SIG-M5 (cell line): ENCODE data around the gene HOXB3.

Source experiments
- DNase-seq: peaks from one replicate; lab custom pipeline; 2025; lab: John Stamatoyannopoulos, UW

Gene HOXB3

DNA sequence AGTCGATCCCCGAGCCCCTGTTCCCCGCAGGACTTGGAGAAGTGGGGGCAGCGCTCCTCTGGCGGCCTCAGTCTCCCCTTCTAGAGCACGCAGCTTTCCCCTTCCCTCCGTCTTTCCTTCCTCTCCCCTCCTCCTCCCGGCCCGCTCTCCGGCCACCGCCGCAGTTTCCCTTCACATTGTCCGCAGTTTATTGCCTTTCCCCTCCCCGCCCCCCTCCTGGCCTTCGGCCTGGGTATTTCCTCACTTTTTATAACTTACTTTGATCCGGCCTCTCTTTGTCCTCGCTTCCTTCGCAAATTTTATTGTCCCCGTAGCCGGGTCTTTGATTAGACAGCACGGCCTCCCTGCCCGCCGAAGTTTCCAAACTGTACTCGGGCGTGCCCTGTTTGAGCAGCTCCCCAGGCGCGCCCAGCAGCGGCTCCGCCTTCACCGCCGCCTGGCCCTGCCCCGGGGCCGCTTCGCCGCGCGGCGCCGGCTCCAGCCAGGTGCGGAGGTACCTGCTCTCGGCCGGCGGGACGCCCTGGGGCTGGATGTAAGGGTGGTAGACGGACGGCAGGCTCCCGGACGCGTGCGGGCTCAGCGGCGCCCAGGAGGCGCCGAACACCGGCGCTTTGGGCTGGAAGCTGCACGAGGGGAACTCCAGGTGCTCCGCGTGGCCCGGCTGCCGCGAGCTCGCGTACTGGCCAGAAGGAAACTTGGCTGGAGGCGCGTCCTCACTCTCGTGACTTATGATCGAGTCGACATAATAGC, 35.6 kb upstream of the HOXB3 start:
- DNase-seq = no peak

DNA sequence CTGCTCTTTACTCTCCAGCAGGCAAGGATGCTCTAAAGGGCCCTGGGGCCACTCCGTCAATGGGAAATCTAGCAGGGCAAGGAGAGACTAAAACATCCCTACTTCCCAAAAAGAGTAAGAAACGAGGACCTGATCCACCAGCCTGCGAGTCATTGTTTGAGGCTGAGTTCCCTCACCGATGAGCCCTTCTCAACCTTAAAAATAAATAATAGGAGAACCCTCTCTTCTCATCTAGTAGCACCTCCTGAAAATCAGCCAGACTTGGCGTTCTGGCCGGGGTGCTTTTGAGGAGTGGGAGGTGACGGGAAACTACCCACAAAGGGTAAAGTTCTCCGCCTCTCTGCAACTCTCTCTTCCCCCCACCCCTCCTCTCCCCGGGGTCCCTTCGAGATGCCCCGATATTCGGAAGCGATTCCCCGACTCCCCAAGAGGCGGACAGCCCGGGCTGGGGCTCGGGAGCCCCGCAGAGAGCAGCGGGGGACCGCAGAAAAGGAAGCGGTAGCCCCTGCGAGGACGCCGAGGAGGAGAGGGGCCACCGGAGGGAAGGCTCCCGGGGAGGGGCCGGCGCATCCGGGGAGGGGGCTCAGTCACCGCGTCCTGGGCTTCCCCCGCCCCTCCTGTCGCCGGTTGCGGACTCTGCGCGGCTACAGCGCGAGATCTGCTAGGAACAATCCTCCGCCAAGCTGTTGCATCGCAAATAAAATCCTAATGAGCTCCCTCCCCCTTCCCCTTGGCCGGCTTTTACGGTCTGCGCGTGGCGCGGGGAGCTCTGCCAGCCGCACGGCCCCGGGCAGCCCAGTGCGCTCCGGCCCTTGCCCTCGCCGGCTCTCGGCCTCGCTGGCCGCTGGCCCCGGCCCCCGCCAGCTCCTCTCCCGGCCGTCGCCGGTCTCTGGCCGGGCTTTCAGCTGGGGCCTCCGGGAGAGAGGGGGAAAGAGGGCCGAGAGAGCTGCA, 34.8 kb upstream of the HOXB3 start:
- no peak for DNase-seq

DNA sequence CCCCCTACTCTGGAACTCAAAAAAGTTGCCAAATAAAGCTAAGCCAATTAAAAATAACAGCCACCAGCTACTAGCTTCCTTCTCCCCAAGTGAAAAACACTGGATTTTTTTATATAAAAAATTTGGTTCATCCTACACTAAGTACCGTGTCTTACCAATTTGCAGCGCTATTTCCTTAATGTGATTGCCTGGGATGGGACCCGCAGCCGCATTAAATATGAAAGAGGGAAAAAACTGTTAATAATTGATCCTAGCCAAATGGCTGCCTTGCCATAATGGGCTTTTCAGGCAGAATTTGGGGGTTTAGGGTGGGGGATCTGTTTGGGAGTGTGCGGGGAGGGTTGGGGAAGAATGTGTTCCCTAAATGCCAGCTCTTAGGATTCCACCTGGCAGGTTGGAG, 34.1 kb upstream of the HOXB3 start:
- DNase-seq = no peak

DNA sequence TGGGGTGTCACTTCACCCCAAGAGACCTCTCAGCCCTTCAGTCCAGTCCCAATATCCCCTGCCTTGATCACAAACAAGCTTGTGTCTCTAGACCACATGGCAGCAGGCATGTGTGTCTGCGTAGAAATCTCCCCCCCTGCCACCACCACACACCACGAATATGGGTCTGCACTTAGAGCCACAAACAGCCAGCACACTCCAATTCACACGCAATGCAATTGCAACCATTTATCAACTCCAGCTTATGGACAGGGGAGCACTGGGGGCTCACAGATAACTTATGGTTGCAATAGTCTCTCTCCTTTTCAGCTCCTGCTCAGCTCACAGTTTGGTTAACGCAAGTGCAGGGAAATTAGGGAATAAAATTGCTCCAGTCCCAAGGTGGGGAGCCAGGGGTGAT, 33.5 kb upstream of the HOXB3 start:
- no peak for DNase-seq

DNA sequence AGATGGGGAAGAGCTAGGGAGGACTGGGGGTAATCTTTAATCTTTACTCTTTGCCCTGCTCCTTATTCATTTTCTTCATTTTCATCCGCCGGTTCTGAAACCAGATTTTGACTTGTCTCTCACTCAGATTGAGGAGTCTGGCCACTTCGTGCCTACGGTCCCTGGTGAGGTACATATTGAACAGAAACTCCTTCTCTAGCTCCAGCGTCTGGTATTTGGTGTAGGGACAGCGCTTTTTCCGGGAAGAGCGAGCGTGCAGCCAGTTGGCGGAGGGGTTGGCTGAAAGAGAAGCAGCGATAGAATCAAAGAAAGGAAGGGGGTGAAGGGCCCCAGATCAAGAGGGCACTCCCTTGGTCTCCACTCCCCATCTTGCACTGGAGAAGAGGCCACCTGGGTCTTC, 32.8 kb upstream of the HOXB3 start:
- DNase-seq = no peak

DNA sequence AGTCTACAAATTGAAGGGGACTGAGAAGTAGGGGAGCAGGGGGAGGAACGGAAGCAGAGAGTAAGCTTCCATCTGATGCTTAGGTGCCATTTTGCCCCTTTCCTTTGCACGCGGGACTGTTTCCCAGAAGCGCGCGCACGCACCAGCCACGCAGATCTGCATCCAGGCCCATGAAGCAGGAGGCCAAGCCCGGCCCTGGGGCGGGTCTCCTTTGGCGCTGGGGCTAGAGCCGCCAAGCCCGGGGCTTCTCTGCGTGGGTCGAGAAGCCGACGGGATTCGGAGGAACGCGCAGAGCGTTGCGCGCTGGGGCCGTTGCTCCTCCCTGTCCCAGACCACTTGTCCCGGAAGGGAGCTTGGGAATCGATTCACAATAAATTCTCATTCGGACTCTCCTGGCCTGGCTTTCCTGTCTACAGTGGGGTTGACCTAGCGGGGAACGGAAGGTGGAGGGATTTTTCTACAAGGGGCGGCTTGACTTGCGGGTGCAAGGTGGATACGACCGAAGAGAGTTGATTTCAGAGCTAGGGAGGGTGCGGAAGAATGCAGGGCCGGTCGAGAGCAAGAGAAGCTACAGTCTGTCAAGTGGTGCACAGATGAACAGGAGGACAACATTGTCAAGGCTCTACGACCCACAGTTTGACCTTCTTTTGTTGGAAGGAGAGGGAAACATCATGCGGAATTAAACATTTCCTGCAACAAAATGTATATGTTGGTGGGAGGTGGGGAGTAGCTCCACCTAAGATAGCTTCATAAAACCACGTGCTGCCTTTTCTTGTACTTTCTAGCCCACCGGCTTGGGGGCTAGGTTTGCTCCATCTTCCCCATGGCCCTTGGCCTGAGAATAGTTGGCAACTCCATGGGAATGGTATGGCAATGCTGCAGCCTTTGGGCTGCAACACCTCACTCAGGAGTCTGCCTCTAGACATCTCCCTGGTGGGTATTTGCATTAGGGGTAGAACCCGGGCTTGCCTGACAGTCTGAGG, 31.7 kb upstream of the HOXB3 start:
- no peak for DNase-seq

DNA sequence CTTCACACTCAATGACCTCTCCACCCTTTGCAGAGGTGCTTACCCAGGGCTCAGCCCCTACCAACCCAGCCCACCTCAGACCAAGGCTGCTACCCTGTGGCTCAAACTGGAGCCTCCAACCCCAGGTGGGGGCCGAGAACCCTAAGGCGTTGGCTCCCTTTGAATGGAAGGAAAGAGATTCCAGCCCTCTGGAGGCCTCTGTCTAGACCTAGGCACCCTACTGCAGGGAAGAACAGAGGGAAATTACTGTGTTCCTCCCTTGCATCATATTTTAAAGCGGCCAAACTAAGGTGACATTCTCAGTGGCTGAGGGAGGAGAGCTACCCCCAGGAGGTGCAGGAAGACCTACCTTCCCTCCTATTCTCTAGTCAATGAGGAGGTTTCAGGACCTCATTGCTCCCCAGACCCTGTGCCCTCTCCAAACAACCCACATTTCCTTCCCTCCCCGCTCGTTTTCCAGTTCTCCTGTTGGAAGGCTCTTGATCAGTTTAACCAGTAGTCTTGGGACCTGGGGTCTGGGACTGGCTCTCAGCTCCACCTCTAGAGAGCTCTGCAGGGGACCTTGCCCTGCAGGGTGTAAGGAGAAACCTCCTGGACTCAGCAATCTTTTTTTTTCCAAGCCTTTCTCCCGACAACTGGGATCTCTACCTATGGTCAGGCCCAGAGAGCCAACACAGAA, 30.6 kb upstream of the HOXB3 start:
- DNase-seq = no peak

DNA sequence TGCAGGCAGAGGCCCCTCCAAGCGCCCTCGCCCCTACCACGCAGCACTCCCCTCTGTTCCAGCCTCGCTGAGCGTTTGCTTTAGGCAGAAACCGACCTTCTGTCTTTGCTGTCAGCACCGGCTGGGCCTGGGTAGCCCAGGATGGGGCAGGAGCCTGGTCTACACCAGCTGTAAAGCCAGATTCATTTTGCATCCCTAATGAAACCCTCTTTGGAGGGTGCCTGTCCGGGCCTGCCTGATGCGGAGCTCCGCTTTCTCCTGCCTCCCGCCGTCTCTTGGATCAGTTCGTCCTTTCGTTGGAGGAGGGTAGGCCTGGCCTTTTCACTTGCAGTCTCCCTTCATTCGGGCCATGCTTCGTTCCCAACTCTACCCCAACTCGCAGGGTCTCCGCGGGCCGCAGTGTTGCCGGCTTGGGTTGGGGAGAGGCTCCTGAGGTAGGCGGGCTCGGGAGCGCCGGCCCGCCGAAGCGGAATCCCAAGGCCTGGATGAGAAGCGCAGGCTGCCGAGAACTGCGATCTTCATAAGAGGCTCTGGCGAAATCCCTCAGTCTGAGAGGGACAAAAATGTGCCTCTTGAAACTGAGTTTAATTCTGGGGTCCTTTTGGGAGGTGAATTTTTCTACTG, 29.9 kb upstream of the HOXB3 start:
- no peak for DNase-seq

DNA sequence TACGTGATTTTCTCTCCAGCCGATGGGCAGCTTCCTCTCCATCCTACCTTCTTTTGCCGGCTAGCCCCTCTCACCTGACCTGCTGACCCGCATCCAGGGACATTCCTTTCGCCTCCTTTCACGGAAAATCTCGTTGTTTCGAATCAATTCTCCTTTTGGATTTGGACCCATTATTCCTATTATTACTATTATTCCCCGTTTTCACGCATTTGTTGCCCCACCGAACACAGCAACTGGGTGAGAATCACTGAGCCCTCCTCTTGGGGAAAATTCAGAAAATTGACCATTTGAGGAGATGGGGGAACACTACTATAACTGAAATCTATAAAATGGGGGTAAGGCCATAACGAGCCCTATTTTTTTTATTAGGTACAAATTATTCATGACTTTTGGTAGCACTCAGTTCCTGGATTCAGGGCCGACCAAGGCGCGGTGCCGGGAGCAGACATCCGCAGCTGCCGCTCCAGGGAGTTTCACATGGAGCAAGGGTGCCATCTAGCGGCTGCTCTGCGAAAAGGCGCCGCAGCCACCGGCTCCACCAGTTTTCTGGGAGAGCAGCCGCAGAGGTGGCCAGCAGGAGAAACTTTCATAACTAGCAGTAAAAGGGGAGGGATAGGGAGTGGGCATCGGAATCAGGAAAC, 28.3 kb upstream of the HOXB3 start:
- DNase-seq = no peak

DNA sequence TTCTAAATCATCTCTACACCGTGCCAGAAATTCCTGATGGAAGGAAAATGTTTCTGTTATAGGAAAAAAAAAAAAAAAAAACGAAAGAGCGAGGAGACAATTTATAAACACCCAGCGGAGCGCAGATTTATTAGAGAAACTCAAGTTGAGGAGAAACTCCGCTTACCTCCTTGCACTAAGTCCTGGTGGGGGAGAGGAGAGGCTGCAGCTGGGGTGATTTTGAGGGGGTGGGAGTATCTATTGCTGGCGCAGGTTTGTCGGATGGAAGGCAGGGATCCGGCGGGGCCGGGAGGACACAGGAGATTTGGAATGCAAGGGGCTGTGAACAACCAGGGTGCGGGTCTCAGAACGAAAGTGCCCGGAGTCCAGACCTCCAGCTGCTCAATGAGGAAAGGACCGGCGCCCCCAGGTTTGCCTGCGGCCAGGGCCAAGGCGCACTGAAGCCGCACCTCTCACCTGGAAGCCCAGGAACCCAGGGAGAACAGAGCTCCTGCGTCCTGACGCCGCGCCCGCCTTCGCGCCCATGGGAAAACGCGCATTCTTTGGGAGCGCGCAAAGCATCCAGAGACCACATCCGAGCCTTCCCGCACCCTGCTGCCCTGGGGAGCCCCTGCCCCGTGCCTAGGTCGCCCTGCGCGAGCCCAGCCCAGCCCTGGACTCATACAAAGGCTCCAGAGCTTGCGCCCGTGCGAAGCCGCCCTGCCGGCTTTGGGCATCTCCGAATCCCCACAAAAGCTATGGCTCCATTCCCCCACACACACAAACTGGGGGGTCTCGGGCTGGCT, 27.6 kb upstream of the HOXB3 start:
- no peak for DNase-seq

DNA sequence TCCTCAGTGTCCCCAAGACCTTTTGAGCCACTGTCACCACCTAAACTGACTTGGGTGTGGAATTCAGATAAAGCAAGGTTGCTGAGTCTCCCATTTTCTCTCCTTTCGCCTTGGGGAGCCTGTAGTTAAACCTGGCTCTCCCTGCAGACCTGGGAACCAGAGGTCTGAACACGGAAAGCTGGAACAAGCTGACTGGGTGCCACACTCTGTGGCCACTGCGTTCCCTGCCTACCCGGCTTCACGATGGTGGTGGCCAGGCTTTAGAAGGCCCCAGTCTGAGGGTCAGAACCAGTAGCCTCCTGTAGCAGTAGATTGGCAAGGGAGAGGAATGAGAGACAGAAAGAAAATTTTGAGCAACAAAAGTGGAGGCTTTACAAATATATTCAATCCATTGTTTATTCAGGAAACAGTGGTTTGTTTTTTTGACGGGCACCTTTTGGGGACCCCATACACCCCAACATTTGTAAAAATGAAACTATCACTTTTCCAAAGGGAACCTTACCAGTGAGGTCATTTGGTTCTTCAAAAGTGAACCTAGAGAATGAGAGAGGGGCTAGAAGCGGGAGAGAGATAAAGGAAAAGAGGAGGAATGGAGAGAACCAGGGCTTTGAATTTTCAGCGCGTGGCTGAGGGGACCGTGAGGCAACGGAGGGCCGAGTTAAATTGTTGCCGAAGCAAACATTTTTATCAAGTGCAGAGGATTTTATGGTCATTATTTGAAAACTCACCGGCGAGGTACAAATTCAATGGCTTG, 26.9 kb upstream of the HOXB3 start:
- DNase-seq = no peak

DNA sequence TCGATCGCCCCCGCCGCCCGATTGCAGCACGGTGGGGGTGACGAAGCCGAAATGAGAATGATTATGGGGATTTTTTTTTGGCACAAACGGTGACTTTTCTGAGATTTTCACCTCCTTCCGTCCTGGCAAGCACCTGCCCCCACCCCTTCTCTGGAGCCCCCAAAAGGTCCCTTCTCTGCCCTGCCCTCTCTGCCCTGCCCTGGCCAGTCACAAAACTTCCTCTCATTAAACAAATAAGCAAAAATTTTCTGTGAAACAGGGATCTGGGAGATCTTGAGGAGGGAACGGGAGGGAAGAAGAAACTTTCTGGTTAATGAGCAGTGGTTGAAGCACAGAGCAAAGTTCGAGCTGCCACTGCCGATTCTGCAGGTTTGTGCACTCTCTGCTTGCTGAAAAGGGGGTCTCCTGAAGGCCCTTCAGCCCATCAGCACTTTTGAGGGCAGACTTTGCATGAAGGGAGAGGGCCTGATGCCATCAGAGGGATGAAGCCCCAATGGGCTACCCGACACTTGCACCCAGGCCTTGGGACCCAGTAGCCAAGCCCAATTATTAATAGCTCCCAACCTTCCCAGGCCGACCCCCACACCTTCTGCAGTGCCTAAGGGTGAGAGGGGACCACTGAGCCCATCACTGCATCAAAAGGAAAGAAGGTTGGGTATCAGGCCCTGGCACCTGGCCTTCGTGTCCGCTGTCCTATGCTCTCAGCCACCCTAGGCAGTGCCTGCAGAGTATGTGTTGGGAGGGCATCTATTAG, 26.1 kb upstream of the HOXB3 start:
- DNase-seq = no peak

DNA sequence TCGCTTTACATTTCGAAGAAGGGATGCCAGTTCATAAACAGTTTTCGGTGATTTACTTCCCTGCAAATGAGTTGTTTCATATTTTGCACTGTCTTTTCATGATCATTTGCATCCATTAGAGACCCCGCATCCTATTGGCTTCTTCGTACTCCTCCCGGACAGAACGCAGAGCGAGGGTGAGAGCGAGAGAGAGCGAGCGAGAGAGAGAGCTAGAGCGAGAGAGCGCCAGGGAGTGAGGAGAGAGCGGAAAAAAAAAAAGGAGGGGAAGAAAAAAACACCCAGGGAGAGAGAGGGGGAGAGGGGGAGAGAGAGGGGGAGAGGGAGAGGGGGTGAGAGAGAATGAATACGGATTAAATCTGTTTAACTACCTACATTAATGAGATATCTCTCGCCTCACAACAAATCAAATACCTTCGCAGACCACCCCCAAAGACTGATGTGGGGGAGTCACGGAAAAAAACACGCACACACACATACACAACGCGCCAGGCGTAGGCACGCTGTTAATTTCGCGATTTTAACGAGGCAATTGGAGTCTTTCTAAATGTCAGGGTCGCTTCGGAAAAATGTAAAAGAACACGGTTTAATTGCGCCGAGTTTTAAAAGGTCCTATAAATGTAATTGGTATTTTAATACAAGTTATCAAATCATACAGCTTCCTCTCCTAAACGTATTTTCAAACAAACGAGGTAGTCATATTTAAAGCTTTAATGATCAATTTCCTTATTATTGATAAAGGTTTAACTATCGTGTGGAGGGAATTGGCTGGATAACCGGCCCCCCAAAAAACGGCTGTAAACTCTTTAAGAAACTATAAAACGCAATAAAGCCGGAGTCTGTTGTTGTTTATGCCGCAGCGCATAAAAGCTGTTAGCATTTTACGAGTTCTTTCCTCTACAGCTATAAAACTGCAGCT, 25.3 kb upstream of the HOXB3 start, which contains the start of gene HOXB8:
HOXB8 (minus strand) TSS at position 246 of the 916 bp plus-strand sequence. CDS start 588 bp downstream, outside the sequence.
- no peak for DNase-seq

DNA sequence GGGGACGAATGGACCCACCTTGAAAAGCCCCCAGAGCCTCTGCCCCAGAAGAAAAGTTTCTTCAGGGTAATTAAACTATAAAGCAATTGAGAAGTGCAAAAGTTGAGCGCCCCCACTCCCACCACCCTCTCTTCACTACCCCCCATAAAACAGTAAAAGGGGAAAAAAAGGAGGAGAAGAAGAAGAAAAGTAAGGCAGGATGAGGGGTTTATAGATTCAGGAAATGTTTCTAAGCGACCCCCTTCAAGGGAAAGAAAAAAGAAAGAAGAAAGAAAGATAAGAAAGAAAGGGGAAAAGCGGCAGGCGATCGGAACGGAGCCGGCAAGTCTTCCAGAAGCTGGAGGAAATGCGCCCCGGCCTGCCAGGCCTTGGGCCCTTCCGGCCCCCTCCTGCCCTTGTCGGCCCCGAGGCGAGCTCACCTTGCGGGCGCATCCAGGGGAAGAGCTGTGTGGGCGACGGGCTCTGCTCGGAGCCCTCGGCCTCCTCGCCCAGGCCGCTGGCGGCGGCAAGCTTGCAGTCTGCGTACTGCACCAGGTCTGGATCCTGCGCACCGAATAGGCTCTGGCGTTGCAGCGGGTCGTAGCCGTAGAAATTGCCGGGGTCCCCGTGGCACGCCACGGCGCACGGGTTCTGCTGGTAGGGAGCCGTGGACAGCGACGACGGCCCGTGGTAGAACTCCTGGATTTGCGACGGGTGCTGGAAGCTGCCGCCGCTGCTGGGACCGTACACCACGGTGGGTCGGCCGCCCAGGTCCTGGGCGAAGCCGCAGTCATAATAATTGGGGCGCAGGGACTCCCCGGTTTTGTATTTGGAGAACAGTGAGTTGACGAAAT, 24.0 kb upstream of the HOXB3 start:
- DNase-seq = no peak

DNA sequence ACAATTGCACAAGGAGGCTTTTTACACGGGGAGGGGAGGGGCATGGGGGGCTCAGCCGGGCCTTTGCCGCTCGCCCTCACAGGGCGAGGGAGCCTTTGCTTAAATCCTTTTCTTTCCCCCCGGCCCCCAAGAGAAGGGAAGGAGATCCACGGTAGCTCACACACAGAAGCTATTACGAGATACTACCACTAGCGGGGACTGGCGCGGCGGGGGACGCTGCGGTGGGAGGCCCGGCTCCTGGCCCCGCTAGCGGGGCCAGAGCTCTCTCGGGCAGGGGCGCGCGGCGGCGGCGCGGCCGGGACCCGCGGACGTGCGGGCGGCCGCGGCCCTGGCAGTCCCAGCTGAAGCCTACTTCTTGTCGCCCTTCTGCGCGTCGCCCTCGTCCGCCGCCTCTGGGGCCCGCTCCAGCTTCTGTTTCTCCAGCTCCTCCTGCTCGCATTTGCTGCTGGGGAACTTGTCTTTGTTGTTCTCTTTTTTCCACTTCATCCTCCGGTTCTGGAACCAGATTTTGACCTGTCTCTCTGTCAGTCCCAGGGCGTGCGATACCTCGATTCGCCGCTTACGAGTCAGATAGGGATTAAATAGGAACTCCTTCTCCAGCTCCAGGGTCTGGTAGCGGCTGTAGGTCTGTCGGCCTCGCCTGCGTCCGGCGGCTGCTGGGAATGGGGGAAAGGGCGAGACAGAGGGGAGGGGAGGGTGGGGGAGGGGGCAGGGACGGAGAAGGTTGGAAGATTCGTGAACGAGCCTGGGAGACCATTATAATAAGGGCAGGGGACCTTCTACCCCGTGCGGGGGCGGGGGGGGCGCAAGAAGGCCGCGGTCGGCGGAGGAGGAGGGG, 23.0 kb upstream of the HOXB3 start:
- no peak for DNase-seq
